ENCODE data around the gene CLCN6. TPM values are rescaled to one million over a fixed set of nuclear protein-coding genes. Genes with fewer than 3 reads are reported as not detected.

CLCN6 gene
- polyA plus RNA-seq, 3 donors = 3.8 to 37.1 (median 4.2) TPM

- Mint-ChIP-seq H3K9me3 (no peaks in the 10 kb centered on the region), H3K27ac (peak overlapping the region in 1 of 7 donors; percentile 60), H3K27me3 (ENCODE audit: low read depth in 3 of 3) (peaks cover 2 to 5% (median 2%) of the 10 kb centered on the region in 3 donors), H3K4me1 (peaks cover 7% of the 10 kb centered on the region), H3K4me3 (no peak overlapping the region), H3K36me3 (no peaks in the 10 kb centered on the region)
- Histone ChIP-seq H3K4me2 (replicated peaks; ENCODE audit: extremely low read depth, low read length, poor library complexity, severe bottlenecking) (no peak overlapping the region), H3K4me1 (ENCODE audit: control insufficient read depth in 1 of 2, insufficient read depth in 2 of 2, low read length in 2 of 2) (peaks cover 0 to 7% of the 10 kb centered on the region in 2 donors), H3K9ac (ENCODE audit: insufficient read depth, low read length, poor library complexity, severe bottlenecking) (no peak overlapping the region), H3K36me3 (replicated peaks in 1 of 2; ENCODE audit: control insufficient read depth in 1 of 2, insufficient read depth in 2 of 2, low read length in 2 of 2) (no peaks in the 10 kb centered on the region), H3K4me3 (replicated peaks in 1 of 3; ENCODE audit: low read depth in 2 of 3, low read length in 3 of 3) (no peak overlapping the region), H3K27ac (ENCODE audit: low read depth in 1 of 2, low read length in 2 of 2) (no peak overlapping the region), H4K20me1 (ENCODE audit: insufficient read depth, low read length) (no peaks in the 10 kb centered on the region), H2AFZ (ENCODE audit: insufficient read depth, low read depth, low read length, poor library complexity, severe bottlenecking) (no peak overlapping the region), H3K79me2 (ENCODE audit: insufficient read depth, low read length) (no peaks in the 10 kb centered on the region), H3K9me3 (replicated peaks in 1 of 2; ENCODE audit: control insufficient read depth in 1 of 2, insufficient read depth in 1 of 2, low read length in 2 of 2) (no peaks in the 10 kb centered on the region), H3K27me3 (ENCODE audit: control insufficient read depth in 2 of 2, insufficient read depth in 2 of 2, low read length in 2 of 2) (no peaks in the 10 kb centered on the region)
- intact Hi-C loops (cut with micrococcal nuclease) = no loop called here
- no peak for DNase-seq
- TF ChIP-seq CTCF (IDR thresholded peaks at IDR 0.05) = no peak
- 90% methylated on average over 22 of the region's 28 CpGs for WGBS (ENCODE audit: insufficient coverage)
Observed at GRCh38 chr1:11879311-11880180, 73.6 kb downstream of the CLCN6 start.

GRCh38 chr1:11880181-11880575 lies 74.2 kb downstream of the CLCN6 start:
- DNase-seq = no peak
- no peak overlapping the region for H3K4me2 ChIP-seq (replicated peaks; ENCODE audit: extremely low read depth, low read length, poor library complexity, severe bottlenecking)
- no peaks in the 10 kb centered on the region for H4K20me1 ChIP-seq (ENCODE audit: insufficient read depth, low read length)
- no peaks in the 10 kb centered on the region for H3K27me3 ChIP-seq (ENCODE audit: control insufficient read depth in 2 of 2, insufficient read depth in 2 of 2, low read length in 2 of 2)
- 99% methylated on average over 8 of the region's 12 CpGs for WGBS (ENCODE audit: insufficient coverage)
- Mint-ChIP-seq H3K27ac (peak overlapping the region in 1 of 7 donors; percentile 60), H3K36me3 (no peaks in the 10 kb centered on the region), H3K27me3 (ENCODE audit: low read depth in 3 of 3) (peaks cover 2 to 5% (median 2%) of the 10 kb centered on the region in 3 donors), H3K9me3 (no peaks in the 10 kb centered on the region), H3K4me3 (no peak overlapping the region), H3K4me1 (peaks cover 7% of the 10 kb centered on the region)
- H3K79me2 ChIP-seq (ENCODE audit: insufficient read depth, low read length) = no peaks in the 10 kb centered on the region
- no peak overlapping the region for H2AFZ ChIP-seq (ENCODE audit: insufficient read depth, low read depth, low read length, poor library complexity, severe bottlenecking)
- H3K36me3 ChIP-seq (replicated peaks in 1 of 2; ENCODE audit: control insufficient read depth in 1 of 2, insufficient read depth in 2 of 2, low read length in 2 of 2) = no peaks in the 10 kb centered on the region
- H3K9me3 ChIP-seq (replicated peaks in 1 of 2; ENCODE audit: control insufficient read depth in 1 of 2, insufficient read depth in 1 of 2, low read length in 2 of 2) = no peaks in the 10 kb centered on the region
- H3K9ac ChIP-seq (ENCODE audit: insufficient read depth, low read length, poor library complexity, severe bottlenecking) = no peak overlapping the region
- H3K27ac ChIP-seq (ENCODE audit: low read depth in 1 of 2, low read length in 2 of 2) = no peak overlapping the region
- H3K4me3 ChIP-seq (replicated peaks in 1 of 3; ENCODE audit: low read depth in 2 of 3, low read length in 3 of 3) = no peak overlapping the region
- no peak for TF ChIP-seq CTCF (IDR thresholded peaks at IDR 0.05)
- intact Hi-C loops (cut with micrococcal nuclease) = no loop called here
- H3K4me1 ChIP-seq (ENCODE audit: control insufficient read depth in 1 of 2, insufficient read depth in 2 of 2, low read length in 2 of 2) = peaks cover 0 to 7% of the 10 kb centered on the region in 2 donors

Measured in CD14-positive monocyte (primary cell).